Colon (tissue), 2 donors: ENCODE measurements around the gene IFNA1.
"Not testable (repeated sequence)": the region's sequence is repeated elsewhere in the genome, so short reads cannot be mapped to it uniquely, and the experiment has no call there.

Experiments used
- FAIRE-seq: peaks from 2 replicates; lab custom pipeline; 2012; peaks lifted over from hg19 to GRCh38; lab: Jason Lieb, UNC
- donor health status: control.
- donor health status: control.

The IFNA1 gene

GRCh38 chr9:21449312-21449711 lies 9.1 kb downstream of the IFNA1 start:
- not testable (repeated sequence) for FAIRE-seq

GRCh38 chr9:21450733-21451394 lies 10.6 kb downstream of the IFNA1 start:
- no peak for FAIRE-seq

GRCh38 chr9:21452681-21453080 lies 12.4 kb downstream of the IFNA1 start:
- FAIRE-seq: no peak

GRCh38 chr9:21454149-21454548 lies 13.9 kb downstream of the IFNA1 start:
- no peak for FAIRE-seq

- no peak for FAIRE-seq
Observed at GRCh38 chr9:21455320-21455719, 15.1 kb downstream of the IFNA1 start.

- no peak for FAIRE-seq
Observed at GRCh38 chr9:21461377-21461776, 21.1 kb downstream of the IFNA1 start.

GRCh38 chr9:21465138-21465537 lies 24.9 kb downstream of the IFNA1 start:
- no peak for FAIRE-seq

- FAIRE-seq: no peak
Observed at GRCh38 chr9:21465859-21466518, 25.8 kb downstream of the IFNA1 start.

- FAIRE-seq: no peak
Observed at GRCh38 chr9:21470126-21470525, 29.9 kb downstream of the IFNA1 start.

GRCh38 chr9:21473236-21473635 lies 33.0 kb downstream of the IFNA1 start:
- FAIRE-seq: no peak

- FAIRE-seq: no peak
Observed at GRCh38 chr9:21477466-21477865, 37.2 kb downstream of the IFNA1 start.

- no peak for FAIRE-seq
Observed at GRCh38 chr9:21479152-21479702, 39.0 kb downstream of the IFNA1 start.

- FAIRE-seq: no peak
Observed at GRCh38 chr9:21481470-21482056, 41.3 kb downstream of the IFNA1 start.

GRCh38 chr9:21482213-21482612 lies 42.0 kb downstream of the IFNA1 start, which contains the start of gene IFNE:
TSS of gene IFNE (minus strand) at chr9:21482313. CDS start at chr9:21481694, 619 bp downstream.
- no peak for FAIRE-seq
